Gastroesophageal sphincter (tissue), 3 donors: ENCODE results near the gene CAVIN2.

Experiments
- CTCF ChIP-seq, 4 experiments: fragments of 200-600 bp in 2 of 4; fragments of 450-650 bp in 2 of 4; sonication (generic) in 1 of 4; IDR thresholded peaks; one replicate each; pipeline ENCODE4 v1.5.1; 2017 to 2019; ENCODE audit warnings: antibody characterized with exemption in 4 of 4, mild to moderate bottlenecking in 2 of 4, moderate library complexity in 2 of 4
- POLR2A ChIP-seq, 2 donors: fragments of 450-650 bp; IDR thresholded peaks; one replicate each; pipeline ENCODE4 v1.6.1; 2017; ENCODE audit warnings: antibody characterized with exemption in 2 of 2, mild to moderate bottlenecking in 2 of 2, moderate library complexity in 1 of 2

- TF ChIP-seq CTCF (IDR thresholded peaks at IDR 0.05) (no peak), POLR2A (IDR thresholded peaks at IDR 0.05) (no peak)
Measured at GRCh38 chr2:191881982-191882816, 35.3 kb upstream of the CAVIN2 start.
